Cortex of kidney (tissue), 1 donor: ENCODE data around the gene LETM1.
"Not testable (repeated sequence)": the region's sequence is repeated elsewhere in the genome, so short reads cannot be mapped to it uniquely, and the experiment has no call there.

Experiments used
- DNase-seq: peaks from one replicate; lab custom pipeline; 2025; lab: John Stamatoyannopoulos, UW

The LETM1 gene

DNA sequence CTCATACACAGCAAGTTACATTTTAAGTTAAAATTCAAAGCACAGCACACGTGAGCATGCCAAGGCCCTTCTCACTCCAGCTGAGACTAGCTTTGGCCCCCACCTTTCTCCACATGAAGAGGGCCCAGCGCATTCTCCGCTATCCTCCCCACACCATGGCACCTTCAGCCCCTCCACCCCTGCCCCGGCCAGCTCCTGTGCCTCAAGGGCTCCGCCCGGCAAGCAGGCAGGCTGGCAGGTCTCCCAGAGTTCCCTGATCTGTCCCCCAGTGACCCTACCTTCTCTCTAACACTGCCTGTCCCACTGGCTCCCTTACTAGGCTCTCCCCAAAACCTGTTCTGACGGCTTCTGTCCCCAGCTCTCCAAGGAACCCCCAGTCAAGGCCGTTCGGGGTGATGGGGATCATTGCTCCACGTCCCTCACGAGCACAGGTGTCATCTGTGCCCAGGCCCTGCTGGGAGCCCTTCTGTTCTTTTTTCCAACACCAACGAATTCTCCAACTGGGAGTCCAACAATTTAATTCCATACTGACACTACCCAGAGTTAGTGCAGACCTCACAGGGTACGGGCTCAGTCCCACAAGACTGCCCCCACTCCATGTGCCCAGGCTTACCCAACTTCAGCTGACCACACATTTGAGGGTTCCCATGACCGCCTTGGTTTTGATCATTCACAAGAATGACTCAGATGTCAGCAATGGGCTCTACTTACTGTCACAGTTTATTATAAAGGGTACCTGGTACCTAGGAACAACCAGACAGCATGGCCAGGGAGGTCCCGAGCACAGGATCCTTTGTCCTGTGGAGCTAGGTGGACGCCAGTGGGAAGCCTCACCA, 4.2 kb downstream of the LETM1 start:
- no peak for DNase-seq

DNA sequence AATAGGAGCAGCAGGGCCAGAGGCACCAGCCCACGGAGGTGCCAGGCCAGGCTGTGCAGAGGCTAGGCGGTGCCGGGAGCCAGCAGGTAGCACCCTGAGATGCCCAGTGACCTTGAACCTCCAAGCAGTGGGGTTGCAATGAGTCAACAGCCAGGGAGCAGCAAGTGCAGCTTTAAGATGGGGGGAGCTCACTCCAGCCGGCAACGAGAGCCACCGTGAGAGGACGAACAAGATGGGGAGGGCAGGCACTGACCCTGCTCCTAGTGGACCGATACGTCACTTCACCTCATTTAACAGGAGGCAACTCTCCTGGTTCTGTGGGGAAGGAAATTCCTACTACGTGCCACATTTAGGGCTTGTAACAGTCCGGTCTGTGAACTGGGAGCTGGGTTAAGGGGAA, 4.8 kb downstream of the LETM1 start:
- no peak for DNase-seq

DNA sequence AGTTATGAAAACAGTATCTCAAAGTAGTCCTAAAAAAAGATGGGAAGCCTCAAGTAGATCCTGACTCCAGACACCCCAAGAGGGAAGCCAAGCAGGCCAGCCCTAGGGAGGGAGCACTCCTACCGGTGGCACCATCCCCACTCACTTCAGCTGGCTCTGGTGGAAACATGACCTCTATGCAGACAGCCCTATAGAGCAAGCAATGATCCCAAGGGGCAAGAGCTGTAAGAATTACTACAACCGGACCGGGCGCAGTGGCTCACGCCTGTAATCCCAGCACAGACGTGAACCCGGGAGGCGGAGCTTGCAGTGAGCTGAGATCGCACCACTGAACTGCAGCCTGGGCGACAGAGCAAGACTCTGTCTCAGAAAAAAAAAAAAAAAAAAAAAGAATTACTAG, 5.7 kb downstream of the LETM1 start:
- DNase-seq: no peak

DNA sequence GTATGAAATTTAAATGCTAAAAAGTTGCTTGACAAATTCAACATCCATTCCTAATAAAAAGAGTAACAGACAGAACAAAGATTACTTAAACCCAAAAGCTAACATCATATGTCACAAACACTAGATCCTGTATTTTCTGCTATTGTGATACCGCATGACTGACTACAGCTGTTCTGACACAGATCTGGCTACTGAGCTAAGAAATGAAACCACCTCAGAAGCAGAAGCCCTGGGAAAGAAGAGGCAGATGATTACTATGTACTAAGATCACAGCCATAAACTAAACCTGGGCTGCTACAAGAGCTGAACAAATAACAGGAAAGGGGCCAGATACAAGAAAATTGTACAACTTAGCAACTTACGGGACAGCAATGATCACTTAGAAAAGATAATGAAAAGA, 9.4 kb downstream of the LETM1 start:
- no peak for DNase-seq

DNA sequence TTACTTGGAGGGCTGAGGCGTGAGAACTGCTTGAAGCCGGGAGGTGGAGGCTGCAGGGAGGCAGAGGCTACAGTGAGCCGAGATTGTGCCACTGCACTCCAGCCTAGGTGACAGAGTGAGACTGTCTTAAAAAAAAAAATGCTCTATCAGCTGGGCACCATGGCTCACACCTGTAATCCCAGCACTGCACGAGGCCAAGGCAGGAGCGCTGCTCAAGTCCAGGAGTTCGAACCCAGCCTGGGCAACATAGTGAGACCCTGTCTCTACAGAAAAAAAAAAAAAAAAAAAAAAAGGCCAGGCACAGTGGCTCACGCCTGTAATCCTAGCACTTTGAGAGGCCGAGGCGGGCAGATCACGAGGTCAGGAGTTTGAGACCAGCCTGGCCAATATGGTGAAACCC, 11.3 kb downstream of the LETM1 start:
- DNase-seq: not testable (repeated sequence)

DNA sequence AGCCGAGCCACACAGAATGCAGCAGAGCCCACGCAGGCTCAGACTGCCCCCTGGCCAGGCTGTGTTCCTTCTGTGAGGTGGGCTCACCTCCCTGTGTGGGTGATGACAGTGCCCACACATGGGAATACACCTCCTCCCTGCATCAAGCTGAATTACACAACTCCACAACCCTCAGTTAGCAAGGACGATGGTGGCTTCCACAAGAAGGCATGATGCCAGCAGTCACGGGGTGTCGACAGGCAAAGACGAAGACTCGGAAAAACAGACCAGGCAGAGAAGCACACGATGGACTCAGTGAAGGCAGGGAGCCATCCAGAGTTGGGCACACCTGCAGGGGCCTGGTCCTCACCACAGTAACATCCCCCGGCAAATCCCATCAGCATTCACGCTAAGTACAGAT, 12.1 kb downstream of the LETM1 start:
- DNase-seq: no peak

DNA sequence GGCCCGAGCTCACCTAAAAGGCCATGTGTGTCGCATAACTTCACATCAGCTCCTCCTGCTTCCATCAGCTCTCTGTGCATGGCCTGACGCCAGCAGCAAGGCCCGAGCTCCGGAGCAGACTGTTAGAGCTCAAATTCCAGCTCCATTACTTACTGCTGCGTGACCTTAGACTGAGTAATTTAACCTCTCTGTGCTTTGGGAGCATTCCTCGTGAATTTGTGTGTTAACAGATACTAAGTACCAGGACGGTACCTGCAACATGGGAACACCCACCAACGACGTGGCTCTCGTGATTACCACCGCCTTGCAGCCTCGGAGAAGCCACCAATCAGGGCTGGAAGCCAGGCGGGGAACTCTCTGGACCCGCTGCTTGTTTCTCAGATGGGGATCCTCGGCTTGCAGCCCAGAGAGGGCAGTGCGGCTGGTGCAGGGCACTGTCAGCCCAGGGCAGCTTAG, 12.9 kb downstream of the LETM1 start:
- no peak for DNase-seq

DNA sequence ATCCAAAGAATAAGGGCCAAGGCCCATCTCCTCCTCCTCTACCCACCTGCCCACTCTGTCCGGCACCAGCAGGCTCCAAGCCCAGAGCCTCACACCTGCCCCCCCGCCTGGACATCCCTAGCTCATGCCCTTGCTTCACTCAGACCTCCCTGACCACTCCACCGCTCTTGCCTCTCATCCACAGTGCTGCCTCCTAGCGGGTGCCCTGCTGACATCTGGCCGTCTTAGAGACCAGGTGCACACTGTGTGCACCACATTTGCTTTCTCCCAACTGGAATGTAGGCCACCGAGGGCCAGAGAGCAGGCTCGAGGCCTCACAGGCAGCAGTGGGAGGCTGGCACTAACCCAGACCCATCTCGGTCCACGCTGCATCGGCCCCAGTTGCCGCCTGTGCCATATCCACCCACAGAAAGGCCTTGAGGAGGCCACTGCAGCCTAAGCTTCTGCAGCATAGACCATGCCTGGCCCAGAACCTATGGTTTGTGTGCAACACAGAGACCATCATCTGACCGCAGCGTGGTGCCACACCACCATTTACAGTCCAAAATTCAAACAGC, 13.5 kb downstream of the LETM1 start:
- no peak for DNase-seq

DNA sequence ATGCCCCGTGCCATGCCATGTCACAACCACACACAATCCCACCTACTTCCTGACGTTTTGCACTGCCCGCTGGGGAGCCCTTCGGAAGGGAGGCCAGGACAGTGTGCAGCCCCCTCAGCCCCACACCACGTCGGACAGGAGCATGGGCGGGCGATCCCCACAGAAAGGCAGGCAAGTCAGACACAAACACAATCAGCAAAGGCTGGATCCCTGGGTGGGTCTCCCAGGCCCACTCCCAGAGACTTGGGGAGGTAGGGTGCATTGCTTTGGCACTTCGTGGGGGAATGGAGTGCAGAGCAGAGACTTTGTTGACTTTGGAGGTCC, 14.1 kb downstream of the LETM1 start:
- DNase-seq: no peak

DNA sequence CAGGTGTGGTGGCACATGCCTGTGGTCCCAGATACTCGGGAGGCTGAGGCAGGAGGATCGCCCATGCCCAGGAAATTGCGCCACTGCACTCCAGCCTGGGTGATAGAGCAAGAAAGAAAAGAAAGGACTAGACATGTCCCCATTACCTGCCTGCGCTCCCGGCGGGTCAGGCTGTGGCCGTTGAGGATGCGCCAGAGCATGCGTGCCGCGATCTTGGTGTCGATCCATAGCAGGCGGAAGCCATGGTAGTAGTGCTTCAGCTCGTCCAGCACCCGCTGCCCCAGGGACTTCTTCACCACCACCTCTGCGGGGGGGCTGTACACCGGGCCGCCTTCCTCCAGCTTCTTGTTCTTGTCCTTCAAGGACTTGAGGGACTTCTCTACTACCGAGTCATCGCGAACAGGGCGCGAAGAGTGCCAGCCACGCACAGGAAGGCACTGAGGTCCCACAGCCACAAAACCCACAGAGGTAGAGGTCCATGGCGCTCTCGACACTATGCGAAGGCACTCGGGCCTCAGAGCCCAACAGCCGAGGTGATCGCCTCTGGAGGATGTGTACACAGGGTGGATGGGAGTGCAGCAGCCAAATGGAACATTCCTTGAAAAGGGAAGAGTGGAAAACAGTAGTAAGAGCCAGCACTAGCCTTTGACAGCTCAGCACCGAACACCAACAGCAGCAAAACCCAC, 14.6 kb downstream of the LETM1 start:
- DNase-seq: no peak

DNA sequence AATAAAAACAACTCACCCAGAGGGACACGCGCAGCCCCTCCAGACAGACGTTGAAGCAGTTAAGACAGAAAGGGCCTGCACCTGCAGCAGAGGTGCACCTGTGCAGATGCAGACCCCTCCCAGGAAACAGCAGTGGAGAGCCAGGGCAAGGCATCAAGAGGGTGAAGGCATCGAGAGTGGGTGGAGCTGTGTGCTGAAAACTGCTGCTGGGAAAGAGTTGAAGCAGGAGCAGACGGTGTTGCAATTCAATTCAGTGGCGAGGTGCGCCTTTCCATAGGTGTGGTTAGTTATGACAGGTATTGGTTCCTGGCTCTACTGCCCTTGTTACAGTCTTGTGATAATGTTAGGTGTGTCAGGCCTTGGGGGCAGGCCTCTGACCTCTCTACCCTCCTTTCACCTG, 16.7 kb downstream of the LETM1 start:
- DNase-seq: no peak

DNA sequence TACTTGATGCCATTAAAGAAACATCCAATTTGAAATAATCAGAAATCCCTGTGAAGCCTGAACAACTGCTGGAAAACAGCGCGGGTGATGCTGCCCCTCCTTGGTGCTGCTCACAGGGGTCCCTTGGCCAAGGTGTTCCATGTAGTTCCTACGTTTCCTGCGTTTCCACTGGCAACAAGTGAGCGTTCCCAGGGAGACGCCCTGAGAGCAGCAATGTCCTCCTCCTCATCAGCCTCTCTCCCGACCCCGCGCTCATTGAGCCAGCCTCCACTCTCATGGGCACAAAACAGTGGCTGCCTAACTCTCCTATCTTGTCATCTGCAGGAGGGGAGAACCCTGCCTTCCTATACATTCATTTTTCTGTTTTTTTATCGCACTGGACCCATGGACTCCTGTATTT, 18.9 kb downstream of the LETM1 start:
- DNase-seq: no peak

DNA sequence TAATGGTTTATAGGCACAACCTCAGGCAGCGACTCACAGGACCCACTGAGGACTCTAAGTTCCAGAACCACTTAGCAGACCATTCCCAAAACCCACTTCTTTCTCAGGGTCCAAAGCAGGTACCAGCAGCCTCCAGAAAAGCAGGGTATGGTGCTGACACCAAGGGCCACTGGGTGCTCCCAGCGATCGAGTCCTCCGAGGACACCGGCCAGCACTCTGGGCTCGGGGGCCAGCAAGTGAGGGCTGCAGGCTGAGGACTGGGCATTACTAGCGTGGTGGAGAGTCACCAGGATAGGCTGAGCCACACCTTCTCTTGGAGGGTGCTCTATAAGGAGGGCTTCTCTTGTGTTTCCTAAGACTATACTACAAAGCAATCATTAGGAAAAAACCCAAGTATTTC, 19.3 kb downstream of the LETM1 start:
- DNase-seq: no peak

DNA sequence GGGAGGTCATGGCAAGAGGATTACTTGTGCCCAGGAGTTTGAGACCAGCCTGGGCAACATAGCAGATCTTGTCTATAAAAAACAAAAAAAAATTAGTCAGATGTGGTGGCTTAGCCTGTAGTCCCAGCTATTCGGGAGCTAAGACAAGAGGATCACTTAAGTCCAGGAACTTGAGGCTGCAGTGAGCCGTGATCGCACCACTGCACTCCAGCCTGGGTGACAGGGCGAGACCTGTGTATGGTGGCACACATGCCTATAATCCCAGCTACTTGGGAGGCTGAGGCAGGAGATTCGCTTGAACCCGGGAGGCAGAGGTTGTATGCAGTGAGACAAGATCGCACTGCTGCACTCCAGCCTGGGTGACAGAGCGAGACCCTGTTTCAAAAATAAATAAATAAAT, 20.1 kb downstream of the LETM1 start:
- not testable (repeated sequence) for DNase-seq

DNA sequence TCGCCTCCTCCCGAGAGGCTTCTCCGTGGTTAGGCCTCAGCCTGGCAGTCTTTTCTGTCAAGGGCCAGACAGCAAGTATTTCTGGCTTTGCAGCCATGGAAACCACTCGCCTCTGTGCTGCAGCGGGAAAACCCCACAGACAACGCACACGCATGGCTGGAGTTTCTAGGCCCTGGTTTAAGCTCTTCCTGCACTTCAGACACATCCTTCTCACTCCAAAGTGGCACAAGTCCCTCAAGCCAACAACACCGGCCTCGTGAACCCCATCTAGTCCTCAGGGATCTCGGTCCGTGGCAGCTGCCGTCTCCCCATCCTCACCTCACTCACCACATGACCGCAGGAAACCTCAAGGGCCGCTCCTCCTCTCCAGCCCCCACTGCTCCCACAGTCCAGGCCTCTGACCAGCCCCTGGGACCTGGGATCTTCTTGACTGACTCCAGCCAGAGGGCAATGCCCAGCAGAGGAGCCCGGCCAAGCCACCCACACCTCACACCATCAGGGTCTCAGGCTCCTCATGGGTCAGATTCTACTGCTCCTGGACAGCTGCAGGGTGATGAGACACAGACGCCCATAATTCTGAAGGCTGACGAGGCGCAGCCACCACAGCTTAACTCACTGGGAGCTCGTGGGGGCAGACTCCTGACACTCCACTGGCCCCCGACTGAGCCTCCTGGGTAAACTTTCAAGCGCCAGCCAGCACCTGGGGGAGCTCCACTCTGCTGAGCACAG, 21.7 kb downstream of the LETM1 start:
- no peak for DNase-seq

DNA sequence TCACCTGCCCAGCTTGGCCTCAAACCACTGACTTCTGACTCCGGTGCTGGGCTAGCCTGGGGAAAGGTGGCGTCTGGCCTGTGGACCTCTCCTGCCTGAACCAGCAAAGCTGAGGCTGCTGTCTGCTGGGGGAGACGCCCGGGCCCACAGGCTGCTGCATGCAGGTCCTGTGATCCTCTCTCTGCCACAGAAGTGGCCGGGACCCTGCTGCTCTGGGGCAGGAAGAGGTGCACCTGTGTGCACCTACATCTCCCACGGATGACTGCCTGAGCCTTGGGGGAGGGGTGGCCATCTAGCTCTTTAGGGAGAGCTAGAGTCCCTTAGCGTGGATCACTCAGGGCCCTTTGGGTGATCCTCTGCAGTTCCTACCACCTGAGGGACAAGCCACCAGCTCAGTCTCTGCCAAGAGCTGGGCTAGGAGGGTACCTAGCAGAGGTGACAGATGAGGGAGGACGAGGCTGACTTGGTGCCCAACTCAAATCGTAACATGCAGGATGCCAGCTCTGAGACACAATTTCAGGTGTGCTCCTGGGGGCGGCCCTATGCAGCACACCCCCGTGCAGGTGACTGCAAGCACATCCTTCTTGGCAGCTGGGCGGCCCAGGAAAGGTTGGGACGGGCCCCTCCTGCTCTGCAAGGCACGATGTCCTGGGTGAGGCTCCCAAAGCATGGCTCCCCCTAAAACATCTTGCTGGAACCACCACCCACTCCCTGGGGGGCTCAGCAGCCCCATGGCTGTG, 22.5 kb downstream of the LETM1 start:
- DNase-seq: no peak

DNA sequence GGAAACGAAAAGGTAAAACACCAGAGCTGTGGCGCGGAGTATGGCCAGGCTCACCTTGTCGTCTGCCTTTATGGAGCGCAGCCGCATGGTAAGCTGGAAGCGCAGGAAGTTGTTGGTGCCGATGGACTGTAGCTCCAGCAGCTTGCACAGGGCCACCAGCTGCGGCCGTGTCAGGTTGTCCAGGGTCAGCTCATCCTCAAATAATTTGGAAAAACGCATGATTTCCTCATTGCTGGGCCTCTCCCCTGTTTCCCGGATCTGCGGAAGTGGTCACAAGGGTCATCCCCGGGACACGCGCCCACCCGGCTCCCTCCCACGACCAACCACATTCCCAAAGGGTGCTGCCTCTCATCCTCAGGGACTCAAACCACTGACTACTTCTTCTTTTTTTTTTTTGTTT, 23.3 kb downstream of the LETM1 start:
- DNase-seq: no peak

DNA sequence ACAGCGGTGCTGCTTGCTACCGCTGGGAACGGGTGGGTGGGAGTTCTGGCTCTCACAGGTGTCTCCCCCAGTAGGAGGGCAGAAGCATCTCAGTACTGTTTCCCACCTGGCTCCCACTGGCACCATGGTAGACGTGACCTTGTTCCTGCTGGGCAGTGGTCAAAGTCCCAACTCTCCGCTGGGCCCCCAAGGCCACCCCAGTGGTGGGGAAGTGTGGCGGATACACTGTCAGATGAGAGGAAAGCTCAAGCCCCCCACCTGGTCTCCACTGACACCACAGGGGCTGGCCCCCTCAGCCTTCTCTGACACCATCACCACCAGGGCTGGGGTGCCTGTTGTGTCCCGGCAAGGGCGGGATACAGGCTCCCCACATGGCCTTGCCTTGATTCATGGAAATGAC, 24.6 kb downstream of the LETM1 start:
- no peak for DNase-seq

DNA sequence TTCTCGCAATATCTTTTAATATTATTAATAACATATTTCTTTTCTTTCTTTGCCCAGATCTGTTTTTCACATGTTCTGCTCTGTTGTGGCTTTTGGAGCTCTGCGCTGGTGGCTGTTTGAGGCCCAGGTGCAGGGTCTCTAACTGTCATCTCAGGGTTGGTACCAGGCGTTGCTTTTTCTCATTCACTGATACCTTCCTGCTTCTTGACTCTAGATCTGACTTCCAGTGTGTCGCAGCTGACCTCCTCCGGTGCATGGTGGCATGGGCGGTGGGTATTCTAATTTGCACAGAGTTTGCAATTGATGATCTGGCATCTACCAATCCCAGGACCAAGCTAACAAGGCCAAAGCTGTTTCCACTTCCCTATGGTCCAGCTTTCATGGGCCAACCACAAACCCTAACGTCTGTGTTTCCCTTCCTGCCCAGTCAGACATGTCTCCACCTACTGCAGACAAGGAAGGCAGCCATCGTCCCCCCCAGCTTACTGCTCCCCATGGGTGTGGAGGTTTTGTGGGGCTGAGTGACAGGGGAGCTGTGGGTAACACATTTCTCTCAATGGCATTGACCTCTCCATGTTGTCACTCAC, 25.2 kb downstream of the LETM1 start:
- no peak for DNase-seq

DNA sequence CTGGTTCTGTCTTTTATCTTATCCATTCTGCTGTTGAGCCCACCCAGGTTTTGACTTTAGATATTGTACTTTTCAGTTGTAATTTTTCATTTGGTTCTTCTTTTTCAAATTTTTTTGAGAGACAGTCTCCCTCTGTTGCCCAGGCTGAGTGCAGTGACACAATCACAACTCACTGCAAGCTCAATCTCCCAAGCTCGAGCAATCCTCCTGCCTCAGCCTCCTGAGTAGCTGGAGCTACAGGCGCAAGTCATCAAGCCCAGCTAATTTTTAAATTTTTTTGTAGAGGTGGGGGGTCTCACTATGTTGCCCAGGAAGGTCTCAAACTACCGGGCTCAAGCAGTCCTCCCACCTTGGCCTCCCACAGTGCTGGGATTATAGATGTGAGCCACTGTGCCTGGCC, 25.7 kb downstream of the LETM1 start:
- no peak for DNase-seq

DNA sequence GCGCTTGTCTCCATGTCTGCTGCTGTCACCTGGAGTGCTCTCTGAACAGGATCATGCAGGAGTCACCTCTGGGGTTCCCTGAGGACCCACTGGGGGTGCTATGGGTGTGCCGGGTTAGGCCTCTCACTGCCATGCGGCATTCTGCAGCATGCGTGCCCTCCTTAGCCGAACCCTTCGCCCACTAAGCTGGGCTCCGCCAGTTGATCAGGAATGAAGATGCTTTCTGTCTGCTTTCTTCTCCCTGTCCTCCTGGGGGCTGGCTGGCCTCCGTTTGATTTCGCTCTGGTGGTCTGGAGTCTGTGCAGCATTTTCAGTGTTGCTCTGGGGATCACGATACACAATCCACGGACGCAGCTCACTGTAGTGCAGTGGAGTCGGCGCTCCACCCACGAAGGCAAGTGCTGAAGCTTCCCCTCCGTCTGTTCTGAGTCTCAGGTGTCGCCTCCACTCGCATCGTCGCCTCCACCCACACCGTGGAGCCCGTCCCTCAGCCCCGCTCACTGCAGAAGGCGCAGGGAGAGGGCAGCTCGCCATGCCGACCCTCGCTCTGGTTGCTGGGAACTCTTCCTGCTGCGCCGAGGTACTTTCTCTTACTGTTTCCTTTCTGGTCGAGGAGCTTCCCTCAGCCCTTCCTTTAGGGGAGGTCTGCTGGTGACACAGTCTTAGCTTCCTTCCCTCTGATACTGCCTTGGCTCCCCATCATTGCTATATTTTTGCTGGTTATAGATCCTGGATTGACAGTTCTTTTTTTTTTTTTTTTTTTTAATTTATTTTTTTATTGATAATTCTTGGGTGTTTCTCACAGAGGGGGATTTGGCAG, 29.2 kb downstream of the LETM1 start:
- no peak for DNase-seq
